NOMO-1 treated with DMSO at 0.1 percent for 48 hours (cell line): ENCODE data around the gene CISD3.
"Not testable (repeated sequence)": the region's sequence is repeated elsewhere in the genome, so short reads cannot be mapped to it uniquely, and the experiment has no call there.

Source experiments
- DNase-seq: peaks from one replicate; lab custom pipeline; 2025; ENCODE audit not compliant: unreplicated experiment; lab: John Stamatoyannopoulos, UW

The CISD3 gene

DNA sequence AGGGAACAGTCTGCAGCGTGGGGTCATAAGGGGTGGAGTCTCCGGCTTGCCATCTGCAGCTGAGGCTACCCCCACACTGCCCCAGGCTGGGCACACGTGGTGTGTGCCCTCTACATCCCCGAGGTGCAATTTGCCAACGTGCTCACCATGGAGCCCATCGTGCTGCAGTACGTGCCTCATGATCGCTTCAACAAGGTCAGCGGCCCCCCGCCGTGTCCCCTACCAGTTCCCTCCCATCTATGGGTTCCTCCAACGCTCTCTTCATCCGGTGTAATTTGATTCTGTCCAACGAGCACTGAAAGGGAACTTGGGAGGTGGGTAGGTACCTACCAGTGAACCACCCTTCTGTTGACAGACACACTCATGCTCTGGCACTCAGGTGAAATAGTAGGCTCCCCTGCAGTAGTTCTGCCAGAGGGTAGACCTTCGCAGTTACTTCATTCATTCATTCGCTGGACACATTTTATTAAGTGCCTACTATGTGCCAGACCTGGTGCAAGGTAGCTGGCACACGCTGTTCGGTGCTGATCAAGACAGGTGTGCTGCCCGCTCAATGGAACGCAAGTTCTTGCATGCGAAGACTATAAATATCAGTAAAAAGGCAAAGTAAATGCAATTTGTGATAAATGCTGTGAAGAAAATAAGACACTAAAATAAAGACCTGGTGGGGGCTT, 22.3 kb upstream of the CISD3 start:
- DNase-seq, result no peak

- DNase-seq, result no peak
These were observed 20.9 kb upstream of the CISD3 start for GRCh38 chr17:38709104-38709820.

GRCh38 chr17:38709864-38710603, 20.1 kb upstream of the CISD3 start:
- no peak for DNase-seq

- DNase-seq, result no peak
These were observed 19.6 kb upstream of the CISD3 start for GRCh38 chr17:38710604-38710962.

DNA sequence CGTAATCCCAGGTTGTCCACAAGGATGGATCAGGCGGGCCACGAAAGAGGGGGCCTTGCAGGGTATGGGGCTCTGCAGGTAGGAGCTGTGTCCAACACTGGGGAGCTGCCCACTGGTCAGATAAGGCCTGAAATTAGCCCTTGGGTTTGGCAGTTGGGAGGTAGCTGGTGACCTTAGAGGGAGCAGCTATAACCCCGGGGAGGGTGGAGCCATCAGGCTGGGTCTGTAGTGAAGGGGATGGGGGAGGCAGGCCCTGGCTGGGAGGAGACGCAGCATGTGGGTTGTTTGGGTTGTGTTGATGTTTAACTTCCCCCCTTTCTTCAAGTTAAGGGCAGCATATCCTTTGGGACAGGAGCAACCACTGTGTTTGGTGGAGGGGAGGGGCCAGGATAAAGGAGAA, 19.2 kb upstream of the CISD3 start:
- no peak for DNase-seq

DNA sequence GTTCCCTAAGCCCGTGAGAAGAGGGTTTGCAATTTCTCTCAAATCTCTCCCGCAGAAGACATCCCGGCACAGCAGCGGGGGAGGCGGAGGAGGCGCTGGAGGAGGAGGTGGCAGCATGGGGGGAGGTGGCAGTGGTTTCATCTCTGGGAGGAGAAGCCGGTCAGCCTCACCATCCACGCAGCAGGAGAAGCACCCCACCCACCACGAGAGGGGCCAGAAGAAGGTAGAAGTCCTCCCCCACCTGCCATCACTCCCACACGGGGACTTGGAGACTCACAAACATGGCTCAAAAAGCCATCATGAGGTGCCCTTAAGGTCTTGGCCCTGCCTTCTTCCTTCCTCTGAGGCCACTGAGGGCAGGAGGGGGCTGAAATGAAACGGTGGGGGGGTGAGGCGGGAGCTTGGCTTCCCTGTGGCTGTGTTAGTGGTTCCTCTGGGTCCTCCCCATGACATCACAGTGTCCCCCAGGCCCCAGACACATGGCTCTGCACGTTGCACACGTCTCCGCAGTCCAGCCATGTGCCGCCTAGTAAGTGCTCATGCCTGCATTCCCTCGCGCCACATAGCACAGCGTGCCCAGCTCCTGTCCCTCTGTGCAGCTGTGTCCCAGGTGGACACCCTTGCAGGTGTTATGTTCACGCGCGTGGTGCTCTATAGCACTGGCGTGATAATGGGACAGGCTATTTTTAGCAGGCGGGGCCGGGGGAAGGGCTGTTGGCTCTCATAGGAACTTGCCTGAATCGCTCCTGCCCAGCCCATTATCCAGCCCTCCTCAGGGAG, 18.2 kb upstream of the CISD3 start:
- DNase-seq, result no peak

GRCh38 chr17:38712593-38712992, 17.5 kb upstream of the CISD3 start:
- no peak for DNase-seq

DNA sequence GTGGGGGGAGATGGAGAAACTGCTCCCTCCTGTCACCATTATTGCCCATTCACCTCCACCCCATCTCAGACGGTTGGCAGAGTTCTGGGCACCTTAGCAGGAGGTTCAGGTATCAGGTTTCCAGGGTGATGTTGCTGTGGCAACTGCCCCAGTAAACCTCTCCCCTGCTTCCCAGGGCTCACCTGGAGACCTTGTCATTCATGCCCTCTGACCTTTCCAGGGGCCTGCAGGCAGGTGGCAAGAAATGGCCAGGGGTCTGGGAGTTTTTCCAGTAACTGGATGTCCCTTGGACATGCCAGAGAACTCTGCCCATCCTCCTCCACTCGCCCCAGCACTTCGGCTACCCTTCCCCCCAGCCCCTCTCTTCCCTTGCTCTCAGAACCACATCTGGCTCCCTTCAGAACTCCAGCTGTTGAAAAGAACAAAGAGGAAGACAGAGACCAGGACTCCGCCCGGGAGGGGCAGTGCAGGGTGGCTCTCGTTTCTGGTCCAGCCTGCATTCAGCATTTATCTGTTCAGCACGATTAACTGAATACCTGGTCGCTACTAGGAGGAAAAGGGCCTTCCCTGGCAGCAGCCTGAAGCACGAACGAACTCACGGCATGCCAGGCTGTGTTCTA, 16.6 kb upstream of the CISD3 start:
- DNase-seq, result no peak

- DNase-seq, result no peak
These were observed 14.8 kb upstream of the CISD3 start for GRCh38 chr17:38715216-38715943.

DNA sequence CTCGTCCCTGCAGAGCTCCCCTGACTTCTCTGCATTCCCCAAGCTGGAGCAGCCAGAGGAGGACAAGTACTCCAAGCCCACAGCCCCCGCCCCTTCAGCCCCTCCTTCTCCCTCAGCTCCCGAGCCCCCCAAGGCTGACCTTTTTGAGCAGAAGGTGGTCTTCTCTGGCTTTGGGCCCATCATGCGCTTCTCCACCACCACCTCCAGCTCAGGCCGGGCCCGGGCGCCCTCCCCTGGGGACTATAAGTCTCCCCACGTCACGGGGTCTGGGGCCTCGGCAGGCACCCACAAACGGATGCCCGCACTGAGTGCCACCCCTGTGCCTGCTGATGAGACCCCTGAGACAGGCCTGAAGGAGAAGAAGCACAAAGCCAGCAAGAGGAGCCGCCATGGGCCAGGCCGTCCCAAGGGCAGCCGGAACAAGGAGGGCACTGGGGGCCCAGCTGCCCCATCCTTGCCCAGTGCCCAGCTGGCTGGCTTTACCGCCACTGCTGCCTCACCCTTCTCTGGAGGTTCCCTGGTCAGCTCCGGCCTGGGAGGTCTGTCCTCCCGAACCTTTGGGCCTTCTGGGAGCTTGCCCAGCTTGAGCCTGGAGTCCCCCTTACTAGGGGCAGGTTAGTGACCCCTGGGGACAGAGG, 13.7 kb upstream of the CISD3 start:
- DNase-seq, result no peak

GRCh38 chr17:38717139-38717745, 12.9 kb upstream of the CISD3 start:
- no peak for DNase-seq

DNA sequence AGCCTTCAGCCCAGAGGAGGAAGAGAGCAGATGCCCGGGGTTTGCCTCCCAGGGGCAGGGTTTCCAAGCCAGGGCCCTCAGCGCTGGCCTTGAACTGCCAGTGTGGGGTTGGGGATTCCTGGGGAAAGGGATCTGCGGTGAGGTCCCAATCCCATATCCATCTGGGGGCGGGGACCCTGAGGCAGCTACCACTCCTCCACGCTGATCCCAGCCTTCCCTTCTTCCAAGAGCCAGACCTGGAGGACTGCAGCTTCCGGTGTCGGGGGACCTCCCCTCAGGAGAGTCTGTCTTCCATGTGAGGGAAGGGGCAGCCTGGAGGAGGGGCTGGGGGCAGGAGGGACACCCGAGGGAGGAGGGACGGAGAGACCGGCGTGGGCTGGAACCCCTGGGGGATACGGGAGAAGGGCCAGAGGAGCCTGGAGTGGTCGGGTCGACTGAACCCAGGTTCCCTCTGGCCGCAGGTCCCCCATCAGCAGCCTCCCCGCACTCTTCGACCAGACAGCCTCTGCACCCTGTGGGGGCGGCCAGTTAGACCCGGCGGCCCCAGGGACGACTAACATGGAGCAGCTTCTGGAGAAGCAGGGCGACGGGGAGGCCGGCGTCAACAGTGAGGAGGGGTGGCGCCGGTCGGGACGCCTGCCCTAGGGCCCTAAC, 10.7 kb upstream of the CISD3 start:
- DNase-seq, result no peak

GRCh38 chr17:38719943-38720641, 10.0 kb upstream of the CISD3 start:
- no peak for DNase-seq

- no peak for DNase-seq
These were observed 9.2 kb upstream of the CISD3 start for GRCh38 chr17:38720941-38721340.

DNA sequence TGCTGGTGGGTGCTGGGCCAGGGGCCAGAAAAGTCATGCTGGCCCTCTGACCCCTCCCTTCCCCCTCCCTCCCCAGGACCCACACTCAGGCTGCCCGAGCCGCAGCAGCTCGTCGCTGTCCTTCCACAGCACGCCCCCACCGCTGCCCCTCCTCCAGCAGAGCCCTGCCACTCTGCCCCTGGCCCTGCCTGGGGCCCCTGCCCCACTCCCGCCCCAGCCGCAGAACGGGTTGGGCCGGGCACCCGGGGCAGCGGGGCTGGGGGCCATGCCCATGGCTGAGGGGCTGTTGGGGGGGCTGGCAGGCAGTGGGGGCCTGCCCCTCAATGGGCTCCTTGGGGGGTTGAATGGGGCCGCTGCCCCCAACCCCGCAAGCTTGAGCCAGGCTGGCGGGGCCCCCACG, 8.3 kb upstream of the CISD3 start:
- DNase-seq, result no peak

DNA sequence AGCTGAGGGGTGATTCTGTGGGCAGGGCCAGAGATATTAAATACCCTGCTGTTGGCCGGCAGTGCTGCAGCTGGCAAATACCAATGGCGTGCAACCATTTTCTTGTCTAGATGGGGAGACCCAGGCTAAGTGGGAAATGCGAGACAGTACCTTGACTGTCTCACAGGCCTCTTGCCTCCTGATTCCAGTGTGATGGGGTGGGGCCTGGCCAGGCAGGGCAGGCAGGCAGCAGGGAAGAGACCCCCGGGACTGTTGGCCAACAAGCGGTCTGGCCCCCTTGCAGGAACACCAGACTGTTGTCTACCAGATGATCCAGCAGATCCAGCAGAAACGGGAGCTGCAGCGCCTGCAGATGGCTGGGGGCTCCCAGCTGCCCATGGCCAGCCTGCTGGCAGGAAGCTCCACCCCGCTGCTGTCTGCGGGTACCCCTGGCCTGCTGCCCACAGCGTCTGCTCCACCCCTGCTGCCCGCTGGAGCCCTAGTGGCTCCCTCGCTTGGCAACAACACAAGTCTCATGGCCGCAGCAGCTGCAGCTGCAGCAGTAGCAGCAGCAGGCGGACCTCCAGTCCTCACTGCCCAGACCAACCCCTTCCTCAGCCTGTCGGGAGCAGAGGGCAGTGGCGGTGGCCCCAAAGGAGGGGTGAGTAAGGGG, 5.7 kb upstream of the CISD3 start:
- no peak for DNase-seq

GRCh38 chr17:38725066-38725465, 5.1 kb upstream of the CISD3 start:
- DNase-seq, result no peak

DNA sequence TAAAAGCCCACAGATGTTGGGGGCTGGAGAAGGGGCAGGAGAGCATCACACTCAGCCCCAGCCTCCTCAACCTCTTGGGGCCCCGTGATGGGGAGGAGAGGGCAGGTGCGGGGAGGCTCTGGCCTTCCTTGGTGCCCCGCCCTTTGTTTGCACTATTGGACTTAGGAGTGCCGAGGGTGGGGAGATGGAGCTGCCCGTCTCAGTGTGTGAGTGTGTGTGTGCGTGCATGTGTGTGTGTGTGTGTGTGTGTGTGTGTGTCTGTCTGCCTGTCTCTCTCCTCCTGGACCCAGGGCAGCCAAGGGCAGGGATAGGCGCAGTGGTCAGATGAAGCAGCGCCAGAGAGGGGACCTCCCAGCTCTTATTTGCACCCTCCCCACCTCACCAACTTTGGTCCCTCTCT, 4.0 kb upstream of the CISD3 start:
- DNase-seq, result not testable (repeated sequence)
